ENCODE data around the gene CCND2. TPM values are rescaled to one million over a fixed set of nuclear protein-coding genes. Genes with fewer than 3 reads are reported as not detected.

Gene CCND2
- total and polyA plus RNA-seq, 2 of the 8 experiments (the other 6 are each of a cell fraction or from before 2014, with no cell fraction given) = 41.7 to 223 TPM

GRCh38 chr12:4224206-4224889 lies 49.2 kb upstream of the CCND2 start (continued):
- no peak for TF ChIP-seq USF2 (IDR thresholded peaks at IDR 0.05; ENCODE audit: low read length)
- no peak for TF ChIP-seq CHD2 (IDR thresholded peaks at IDR 0.05; ENCODE audit: low read length)
- no peak for TF ChIP-seq ASH2L (IDR thresholded peaks at IDR 0.05; ENCODE audit: low read length)
- no peak for TF ChIP-seq JUND (IDR thresholded peaks at IDR 0.05; ENCODE audit: low read length)
- TF ChIP-seq CBX5 (IDR thresholded peaks at IDR 0.05; ENCODE audit: low read depth, low read length) = no peak
